NCI-H2081 treated with DMSO at 0.1 percent for 48 hours (cell line): ENCODE data around the gene OPN4.
A peak's percentile ranks its signal among the peaks of the same experiment; 100 is the strongest.

Experiments used
- DNase-seq: peaks from one replicate; lab custom pipeline; 2025; lab: John Stamatoyannopoulos, UW

OPN4 gene

GRCh38 chr10:86699991-86700840 is 45.9 kb downstream of the OPN4 start:
- DNase-seq: no peak

- DNase-seq: no peak
Measured at GRCh38 chr10:86700851-86701617, 46.7 kb downstream of the OPN4 start.

- no peak for DNase-seq
Measured at GRCh38 chr10:86703176-86703575, 48.8 kb downstream of the OPN4 start.

- DNase-seq: no peak
Measured at GRCh38 chr10:86705139-86705538, 50.8 kb downstream of the OPN4 start.

- no peak for DNase-seq
Measured at GRCh38 chr10:86705905-86706304, 51.6 kb downstream of the OPN4 start.

- no peak for DNase-seq
Measured at GRCh38 chr10:86706401-86706841, 52.1 kb downstream of the OPN4 start.

GRCh38 chr10:86706977-86707376 is 52.6 kb downstream of the OPN4 start:
- no peak for DNase-seq

- DNase-seq: no peak
Measured at GRCh38 chr10:86707505-86707904, 53.2 kb downstream of the OPN4 start.

GRCh38 chr10:86708068-86708782 is 53.9 kb downstream of the OPN4 start:
- no peak for DNase-seq

GRCh38 chr10:86708783-86709380 is 54.5 kb downstream of the OPN4 start:
- no peak for DNase-seq

- no peak for DNase-seq
Measured at GRCh38 chr10:86709396-86710185, 55.2 kb downstream of the OPN4 start.

- DNase-seq: peak; percentile 11
Measured at GRCh38 chr10:86710987-86711512, 56.7 kb downstream of the OPN4 start.

- DNase-seq: no peak
Measured at GRCh38 chr10:86711513-86712316, 57.4 kb downstream of the OPN4 start.

GRCh38 chr10:86712317-86712707 is 58.0 kb downstream of the OPN4 start:
- no peak for DNase-seq

GRCh38 chr10:86715156-86715795 is 60.9 kb downstream of the OPN4 start:
- DNase-seq: no peak

GRCh38 chr10:86715836-86716235 is 61.5 kb downstream of the OPN4 start:
- DNase-seq: no peak
